SH-SY5Y (cell line): ENCODE data around the gene SLC38A6.

ENCODE experiments used
- GATA2 ChIP-seq: IDR thresholded peaks from 2 replicates; pipeline ENCODE4 v1.6.1; 2011; ENCODE audit warnings: mild to moderate bottlenecking, low read depth, low read length
- GATA3 ChIP-seq: IDR thresholded peaks from 2 replicates; pipeline ENCODE4 v1.6.1; 2011; ENCODE audit warnings: low read depth, mild to moderate bottlenecking, low read length, moderate library complexity

- TF ChIP-seq GATA3 (no peak), GATA2 (no peak)
These were observed 5.5 kb downstream of the SLC38A6 start for GRCh38 chr14:60986500-60986899.
